H9 (cell line): Measurements from ENCODE around the gene RBM46. TPM values are rescaled to one million over a fixed set of nuclear protein-coding genes. Genes with fewer than 3 reads are reported as not detected.

ENCODE experiments used
- DNase-seq: peaks from one replicate; pipeline ENCODE4 v3.0.0-alpha.2; 2017
- H2AFZ ChIP-seq: one replicate; pipeline ENCODE4 v1.6.1; 2013; ENCODE audit warnings: mild to moderate bottlenecking, low read length, control low read depth, moderate library complexity
- H2AK5ac ChIP-seq: 2 replicates; pipeline ENCODE4 v1.6.1; 2013; ENCODE audit warnings: low read length, control low read depth, mixed read lengths; ENCODE audit not compliant: insufficient read length
- H2BK120ac ChIP-seq: one replicate; pipeline ENCODE4 v1.6.1; 2013; ENCODE audit warnings: low read depth, mild to moderate bottlenecking, low read length, control low read depth, inconsistent platforms; ENCODE audit not compliant: poor library complexity, severe bottlenecking
- H2BK12ac ChIP-seq: 2 replicates; pipeline ENCODE4 v1.6.1; 2013; ENCODE audit warnings: low read length, control low read depth, mixed read lengths, low read depth; ENCODE audit not compliant: insufficient read length
- H2BK15ac ChIP-seq: 2 replicates; pipeline ENCODE4 v1.6.1; 2013; ENCODE audit warnings: low read depth, low read length, control low read depth
- H2BK20ac ChIP-seq: one replicate; pipeline ENCODE4 v1.6.1; 2013; ENCODE audit warnings: low read depth, mild to moderate bottlenecking, low read length, control low read depth, inconsistent platforms; ENCODE audit not compliant: poor library complexity, severe bottlenecking
- H2BK5ac ChIP-seq: 2 replicates; pipeline ENCODE4 v1.6.1; 2013; ENCODE audit warnings: low read length, control low read depth, mixed read lengths; ENCODE audit not compliant: insufficient read length
- H3K14ac ChIP-seq: 2 replicates; pipeline ENCODE4 v1.6.1; 2013; ENCODE audit warnings: low read length, control low read depth; ENCODE audit not compliant: insufficient read depth
- H3K18ac ChIP-seq: 2 replicates; pipeline ENCODE4 v1.6.1; 2013; ENCODE audit warnings: low read depth, mild to moderate bottlenecking, mixed read lengths, low read length, control low read depth; ENCODE audit not compliant: insufficient read length
- H3K23ac ChIP-seq: 2 replicates; pipeline ENCODE4 v1.6.1; 2013; ENCODE audit warnings: low read length, control low read depth, mixed read lengths, low read depth; ENCODE audit not compliant: insufficient read length
- H3K23me2 ChIP-seq: 2 replicates; pipeline ENCODE4 v1.6.1; 2013; ENCODE audit warnings: low read depth, mild to moderate bottlenecking, mixed read lengths, low read length, control low read depth; ENCODE audit not compliant: insufficient read length, poor library complexity, severe bottlenecking
- H3K27ac ChIP-seq: 2 replicates; pipeline ENCODE4 v1.5.1; 2013; ENCODE audit warnings: low read length, control low read depth, mixed read lengths, low read depth; ENCODE audit not compliant: insufficient read length
- H3K27me3 ChIP-seq: 2 replicates; pipeline ENCODE4 v1.6.1; 2013; ENCODE audit warnings: low read length, control low read depth, inconsistent platforms; ENCODE audit not compliant: insufficient read depth
- H3K4ac ChIP-seq: 2 replicates; pipeline ENCODE4 v1.6.1; 2013; ENCODE audit warnings: low read depth, mild to moderate bottlenecking, control low read depth, inconsistent platforms, low read length, moderate library complexity
- H3K4me1 ChIP-seq: 2 replicates; pipeline ENCODE4 v1.6.1; 2013; ENCODE audit warnings: low read length, control low read depth, inconsistent platforms; ENCODE audit not compliant: insufficient read depth
- H3K4me2 ChIP-seq: 2 replicates; pipeline ENCODE4 v1.6.1; 2013; ENCODE audit warnings: low read length, control low read depth, mixed read lengths; ENCODE audit not compliant: insufficient read length, insufficient read depth
- H3K56ac ChIP-seq: 2 replicates; pipeline ENCODE4 v1.6.1; 2013; ENCODE audit warnings: low read depth, mild to moderate bottlenecking, mixed read lengths, low read length, control low read depth; ENCODE audit not compliant: insufficient read length
- H3K79me1 ChIP-seq: 2 replicates; pipeline ENCODE4 v1.6.1; 2013; ENCODE audit warnings: low read depth, mild to moderate bottlenecking, moderate library complexity, low read length, control low read depth, inconsistent platforms; ENCODE audit not compliant: insufficient read depth, poor library complexity, severe bottlenecking
- H3K79me2 ChIP-seq: 2 replicates; pipeline ENCODE4 v1.6.1; 2013; ENCODE audit warnings: low read length, control low read depth, inconsistent platforms; ENCODE audit not compliant: insufficient read depth
- H3K9ac ChIP-seq: 2 replicates; pipeline ENCODE4 v1.6.1; 2013; ENCODE audit warnings: low read length, control low read depth, mixed read lengths; ENCODE audit not compliant: insufficient read length; ENCODE audit errors: extremely low read depth
- H3K9me3 ChIP-seq: one replicate; pipeline ENCODE4 v1.6.1; 2013; ENCODE audit warnings: low read depth, low read length, inconsistent platforms; ENCODE audit not compliant: control insufficient read depth
- H3T11ph ChIP-seq: one replicate; pipeline ENCODE4 v1.6.1; 2013; ENCODE audit warnings: mild to moderate bottlenecking, low read length, control low read depth, inconsistent platforms
- H4K20me1 ChIP-seq: one replicate; pipeline ENCODE4 v1.6.1; 2013; ENCODE audit not compliant: control insufficient read depth, insufficient read length, insufficient read depth
- H4K5ac ChIP-seq: 2 replicates; pipeline ENCODE4 v1.6.1; 2013; ENCODE audit warnings: low read depth, mild to moderate bottlenecking, mixed read lengths, low read length, control low read depth; ENCODE audit not compliant: insufficient read length
- H4K8ac ChIP-seq: replicated peaks from 2 replicates; pipeline ENCODE4 v1.6.1; 2013; ENCODE audit warnings: low read length, control low read depth, mixed read lengths, low read depth; ENCODE audit not compliant: insufficient read length
- H4K91ac ChIP-seq: 2 replicates; pipeline ENCODE4 v1.6.1; 2013; ENCODE audit warnings: low read depth, mild to moderate bottlenecking, moderate library complexity, mixed read lengths, low read length, control low read depth; ENCODE audit not compliant: insufficient read length
- H3K27ac Mint-ChIP-seq, 3 experiments: 2 replicates in 2 of 3; 3 replicates in 1 of 3; pipeline ENCODE4 v1.8.0; 2020 to 2021; ENCODE audit warnings: mixed read lengths in 3 of 3, mild to moderate bottlenecking in 1 of 3, moderate library complexity in 1 of 3
- H3K27me3 Mint-ChIP-seq: 2 replicates; pipeline ENCODE4 v1.8.0; 2021; ENCODE audit warnings: low read depth, mild to moderate bottlenecking, moderate library complexity, mixed read lengths
- H3K36me3 Mint-ChIP-seq, 3 experiments: 2 replicates in 2 of 3; 3 replicates in 1 of 3; pipeline ENCODE4 v1.8.0; 2020 to 2021; ENCODE audit warnings: low read depth in 3 of 3, mixed read lengths in 3 of 3; ENCODE audit not compliant: insufficient read depth in 1 of 3
- H3K4me1 Mint-ChIP-seq, 2 experiments: 2 replicates each; pipeline ENCODE4 v1.8.0; 2020; ENCODE audit warnings: mixed read lengths in 2 of 2
- H3K4me3 Mint-ChIP-seq, 2 experiments: 2 replicates in 1 of 2; 3 replicates in 1 of 2; pipeline ENCODE4 v1.8.0; 2020 to 2021; ENCODE audit warnings: mild to moderate bottlenecking in 2 of 2, mixed read lengths in 2 of 2, moderate library complexity in 1 of 2
- H3K9me3 Mint-ChIP-seq, 2 experiments: 2 replicates in 1 of 2; 3 replicates in 1 of 2; pipeline ENCODE4 v1.8.0; 2020; ENCODE audit warnings: mild to moderate bottlenecking in 2 of 2, mixed read lengths in 2 of 2, moderate library complexity in 1 of 2
- CTCF ChIP-seq: fragments of 200-600 bp; sonication (generic); conservative IDR thresholded peaks from 3 replicates; pipeline ENCODE4 v1.8.0; 2021; ENCODE audit warnings: antibody characterized with exemption, mild to moderate bottlenecking
- WGBS: extraction: QIAGEN DNeasy Blood & Tissue Kit; methylation state at CpG from one replicate; pipeline ENCODE4 v1.1.7; 2013; ENCODE audit warnings: missing lambda C conversion rate, low lambda C conversion rate, mixed read lengths; ENCODE audit not compliant: insufficient read length; ENCODE audit errors: extremely low coverage; 5-methylcytosine and 5-hydroxymethylcytosine counted together
- total RNA-seq: library from RNA; stranded (reverse); gene quantifications from 2 replicates; pipeline ENCODE4 v1.2.1, GENCODE V29; 2021

RBM46 gene
- total RNA-seq, 1 experiment from 2014 or later, result 0.17 TPM

GRCh38 chr4:154869301-154869700 is 88.2 kb downstream of the RBM46 start:
- Mint-ChIP-seq H3K27me3 (peaks cover 2% of the 10 kb centered on the region; the same call in 1 of the 2 replicates), H3K27ac (no peak overlapping the region; a peak in 1 of 7 replicates), H3K9me3 (peaks cover 21 to 23% of the 10 kb centered on the region in 2 experiments), H3K4me3 (no peak overlapping the region), H3K4me1 (peaks cover 38 to 39% of the 10 kb centered on the region in 2 experiments), H3K36me3 (peaks cover 15 to 27% (median 17%) of the 10 kb centered on the region in 3 experiments)
- H4K8ac ChIP-seq, result no peak overlapping the region
- H3K14ac ChIP-seq, result no peak overlapping the region
- no peaks in the 10 kb centered on the region for H3K79me2 ChIP-seq
- no peaks in the 10 kb centered on the region; the same call in 1 of the 2 replicates for H3K4me1 ChIP-seq
- H3K27me3 ChIP-seq, result no peaks in the 10 kb centered on the region
- no peaks in the 10 kb centered on the region for H4K20me1 ChIP-seq
- no peaks in the 10 kb centered on the region for H3K23me2 ChIP-seq
- no peak overlapping the region for H2BK5ac ChIP-seq
- DNase-seq, result no peak
- no peak overlapping the region for H4K5ac ChIP-seq
- H2BK120ac ChIP-seq, result no peak overlapping the region
- no peak overlapping the region for H3K4me2 ChIP-seq
- H3K27ac ChIP-seq, result no peak overlapping the region
- H2BK12ac ChIP-seq, result no peak overlapping the region
- WGBS, result no CpG with 5 or more reads among the region's 3 CpGs
- H3K23ac ChIP-seq, result no peak overlapping the region
- H3K4ac ChIP-seq, result no peak overlapping the region
- no peak overlapping the region for H4K91ac ChIP-seq
- H3T11ph ChIP-seq, result no peak overlapping the region
- no peak overlapping the region for H3K18ac ChIP-seq
- TF ChIP-seq CTCF, result no peak
- H3K9ac ChIP-seq, result no peak overlapping the region
- H2BK15ac ChIP-seq, result no peak overlapping the region
- peaks cover 7% of the 10 kb centered on the region for H3K9me3 ChIP-seq
- H2BK20ac ChIP-seq, result no peak overlapping the region
- H3K56ac ChIP-seq, result no peak overlapping the region
- no peaks in the 10 kb centered on the region for H3K79me1 ChIP-seq
- no peak overlapping the region for H2AK5ac ChIP-seq
- no peak overlapping the region for H2AFZ ChIP-seq
